ENCODE measurements around the gene PRDM16.

DNA sequence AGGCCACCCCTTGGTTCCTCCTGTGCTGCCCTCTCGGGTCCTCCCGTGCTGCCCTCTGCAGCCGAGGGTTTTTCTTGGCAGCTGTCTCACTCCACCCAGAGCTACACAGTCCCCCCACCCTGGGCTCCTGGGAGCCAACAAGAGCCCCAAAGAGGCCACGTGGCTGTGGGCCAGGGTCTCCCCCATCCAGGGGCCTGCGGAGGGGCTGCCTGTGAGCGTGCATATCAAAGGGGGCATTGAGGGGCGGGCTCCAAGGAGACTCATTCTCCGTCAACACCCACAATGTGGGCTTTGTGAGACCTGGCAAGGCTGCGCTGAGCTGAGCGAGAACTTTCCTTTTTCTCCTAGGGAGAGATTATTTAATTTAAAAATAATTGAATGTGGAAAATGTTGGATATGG is 276.8 kb downstream of the PRDM16 start:
- TF ChIP-seq, protein P1, sequence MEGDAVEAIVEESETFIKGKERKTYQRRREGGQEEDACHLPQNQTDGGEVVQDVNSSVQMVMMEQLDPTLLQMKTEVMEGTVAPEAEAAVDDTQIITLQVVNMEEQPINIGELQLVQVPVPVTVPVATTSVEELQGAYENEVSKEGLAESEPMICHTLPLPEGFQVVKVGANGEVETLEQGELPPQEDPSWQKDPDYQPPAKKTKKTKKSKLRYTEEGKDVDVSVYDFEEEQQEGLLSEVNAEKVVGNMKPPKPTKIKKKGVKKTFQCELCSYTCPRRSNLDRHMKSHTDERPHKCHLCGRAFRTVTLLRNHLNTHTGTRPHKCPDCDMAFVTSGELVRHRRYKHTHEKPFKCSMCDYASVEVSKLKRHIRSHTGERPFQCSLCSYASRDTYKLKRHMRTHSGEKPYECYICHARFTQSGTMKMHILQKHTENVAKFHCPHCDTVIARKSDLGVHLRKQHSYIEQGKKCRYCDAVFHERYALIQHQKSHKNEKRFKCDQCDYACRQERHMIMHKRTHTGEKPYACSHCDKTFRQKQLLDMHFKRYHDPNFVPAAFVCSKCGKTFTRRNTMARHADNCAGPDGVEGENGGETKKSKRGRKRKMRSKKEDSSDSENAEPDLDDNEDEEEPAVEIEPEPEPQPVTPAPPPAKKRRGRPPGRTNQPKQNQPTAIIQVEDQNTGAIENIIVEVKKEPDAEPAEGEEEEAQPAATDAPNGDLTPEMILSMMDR (IDR thresholded peaks at IDR 0.05; ENCODE audit: low read length) = no peak
- no peak for TF ChIP-seq EZH2 (optimal IDR thresholded peaks at IDR 0.05; ENCODE audit: low read depth, low read length)
